ENCODE results near the gene DCK. TPM values are rescaled to one million over a fixed set of nuclear protein-coding genes. Genes with fewer than 3 reads are reported as not detected.

Gene DCK
- total and polyA plus RNA-seq, 2 of the 4 experiments (the other 2 are of a cell fraction) = 7.0 to 8.9 TPM

- BruUV-seq (replicated peaks) = no TSS peak
- Histone ChIP-seq H3K36me3 (ENCODE audit: control insufficient read depth, insufficient read depth, low read length) (peaks cover under 1% of the 10 kb centered on the region; the same call in 1 of the 2 replicates), H3K79me1 (ENCODE audit: low read depth in 1 of 2, low read length in 2 of 2) (peaks cover 15 to 56% of the 10 kb centered on the region in 2 experiments), H3K4me2 (ENCODE audit: low read depth, low read length) (peak overlapping the region; percentile 68), H2BK20ac (ENCODE audit: low read depth, low read length) (no peak overlapping the region), H4K8ac (ENCODE audit: low read depth in 2 of 2, low read length in 2 of 2) (peak overlapping the region; percentile 57 to 67), H4K91ac (ENCODE audit: insufficient read depth, low read depth, low read length) (peak overlapping the region; percentile 83), H2AFZ (replicated peaks; ENCODE audit: low read length, poor library complexity) (peak overlapping the region; percentile 92), H3K14ac (replicated peaks; ENCODE audit: low read depth, low read length) (peak overlapping the region; percentile 86), H3K4me3 (ENCODE audit: insufficient read depth, low read depth, low read length) (peak overlapping the region; percentile 87), H3K9me1 (ENCODE audit: insufficient read depth, low read length) (peaks cover 4% of the 10 kb centered on the region; the same call in 1 of the 2 replicates), H2AK9ac (replicated peaks; ENCODE audit: low read depth, low read length, poor library complexity) (peak overlapping the region; percentile 85), H2AK5ac (ENCODE audit: low read depth, low read length) (peak overlapping the region; percentile 72), H3K27ac (ENCODE audit: insufficient read depth, low read length) (peak overlapping the region; percentile 78), H3K18ac (ENCODE audit: low read depth, low read length) (0 out of 2 replicates have a peak overlapping the region, but pooled peaks have one; percentile 13), H3K27me3 (ENCODE audit: control insufficient read depth, insufficient read depth, low read length) (no peaks in the 10 kb centered on the region), H2BK120ac (ENCODE audit: low read depth, low read length) (0 out of 2 replicates have a peak overlapping the region, but pooled peaks have one; percentile 60), H2BK15ac (ENCODE audit: low read depth, low read length) (no peak overlapping the region), H3K4me1 (ENCODE audit: control insufficient read depth, insufficient read depth, low read length) (peaks cover 5% of the 10 kb centered on the region), H3K9me3 (ENCODE audit: control insufficient read depth, insufficient read depth, low read length) (no peaks in the 10 kb centered on the region), H3K4ac (ENCODE audit: low read depth, low read length) (peak overlapping the region; percentile 75), H4K20me1 (ENCODE audit: insufficient read depth, low read length) (no peaks in the 10 kb centered on the region), H3K56ac (ENCODE audit: extremely low read depth, insufficient read depth, low read length) (peak overlapping the region; percentile 83), H2BK5ac (ENCODE audit: low read depth, low read length, poor library complexity, severe bottlenecking) (peak overlapping the region; percentile 65), H3K23ac (ENCODE audit: low read depth, low read length) (peak overlapping the region; percentile 79), H3K9ac (ENCODE audit: low read depth, low read length) (peak overlapping the region; percentile 84), H4K5ac (ENCODE audit: low read depth, low read length) (peak overlapping the region; percentile 33; the same call in 1 of the 2 replicates)
- in situ Hi-C loops (cut with MboI; ENCODE audit: low sequenced_read_pairs) (loop anchor here (10.0 kb wide), 1 partner anchor 159 kb away; the partner anchor contains the start of gene GRSF1), dilution Hi-C loops (cut with HindIII; ENCODE audit: low sequenced_read_pairs, unreplicated experiment) (no loop called here), intact Hi-C loops (cut with micrococcal nuclease) (loop anchor here (5.0 to 10.0 kb wide), 3 partner anchors 92 to 191 kb away; partner anchors contain the start of genes GRSF1 and MOB1B)
- peak; percentile 38; the same call in 1 of the 2 replicates for ATAC-seq (ENCODE audit: low read depth)
- no peak for TF ChIP-seq CHD1 (IDR thresholded peaks at IDR 0.05; ENCODE audit: low read depth, low read length)
- no peak for TF ChIP-seq RAD21 (IDR thresholded peaks at IDR 0.05; ENCODE audit: low read length)
- TF ChIP-seq NFE2L2 (IDR thresholded peaks at IDR 0.05; ENCODE audit: low read depth, low read length) = no peak
- TF ChIP-seq MXI1 (IDR thresholded peaks at IDR 0.05; ENCODE audit: borderline replicate concordance, low read depth, low read length) = no peak
- no peak for TF ChIP-seq CEBPB (IDR thresholded peaks at IDR 0.05; ENCODE audit: low read depth, low read length)
- TF ChIP-seq SMC3 (IDR thresholded peaks at IDR 0.05; ENCODE audit: low read depth, low read length) = no peak
- TF ChIP-seq FOS (IDR thresholded peaks at IDR 0.05; ENCODE audit: low read depth, low read length) = no peak
- TF ChIP-seq MAZ (IDR thresholded peaks at IDR 0.05; ENCODE audit: borderline replicate concordance, low read depth, low read length) = no peak
- no peak for TF ChIP-seq RCOR1 (IDR thresholded peaks at IDR 0.05; ENCODE audit: insufficient replicate concordance, low read length)
- TF ChIP-seq, protein P1, sequence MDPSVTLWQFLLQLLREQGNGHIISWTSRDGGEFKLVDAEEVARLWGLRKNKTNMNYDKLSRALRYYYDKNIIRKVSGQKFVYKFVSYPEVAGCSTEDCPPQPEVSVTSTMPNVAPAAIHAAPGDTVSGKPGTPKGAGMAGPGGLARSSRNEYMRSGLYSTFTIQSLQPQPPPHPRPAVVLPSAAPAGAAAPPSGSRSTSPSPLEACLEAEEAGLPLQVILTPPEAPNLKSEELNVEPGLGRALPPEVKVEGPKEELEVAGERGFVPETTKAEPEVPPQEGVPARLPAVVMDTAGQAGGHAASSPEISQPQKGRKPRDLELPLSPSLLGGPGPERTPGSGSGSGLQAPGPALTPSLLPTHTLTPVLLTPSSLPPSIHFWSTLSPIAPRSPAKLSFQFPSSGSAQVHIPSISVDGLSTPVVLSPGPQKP (IDR thresholded peaks at IDR 0.05; ENCODE audit: borderline replicate concordance, low read depth, low read length) = no peak
- TF ChIP-seq, protein P2, sequence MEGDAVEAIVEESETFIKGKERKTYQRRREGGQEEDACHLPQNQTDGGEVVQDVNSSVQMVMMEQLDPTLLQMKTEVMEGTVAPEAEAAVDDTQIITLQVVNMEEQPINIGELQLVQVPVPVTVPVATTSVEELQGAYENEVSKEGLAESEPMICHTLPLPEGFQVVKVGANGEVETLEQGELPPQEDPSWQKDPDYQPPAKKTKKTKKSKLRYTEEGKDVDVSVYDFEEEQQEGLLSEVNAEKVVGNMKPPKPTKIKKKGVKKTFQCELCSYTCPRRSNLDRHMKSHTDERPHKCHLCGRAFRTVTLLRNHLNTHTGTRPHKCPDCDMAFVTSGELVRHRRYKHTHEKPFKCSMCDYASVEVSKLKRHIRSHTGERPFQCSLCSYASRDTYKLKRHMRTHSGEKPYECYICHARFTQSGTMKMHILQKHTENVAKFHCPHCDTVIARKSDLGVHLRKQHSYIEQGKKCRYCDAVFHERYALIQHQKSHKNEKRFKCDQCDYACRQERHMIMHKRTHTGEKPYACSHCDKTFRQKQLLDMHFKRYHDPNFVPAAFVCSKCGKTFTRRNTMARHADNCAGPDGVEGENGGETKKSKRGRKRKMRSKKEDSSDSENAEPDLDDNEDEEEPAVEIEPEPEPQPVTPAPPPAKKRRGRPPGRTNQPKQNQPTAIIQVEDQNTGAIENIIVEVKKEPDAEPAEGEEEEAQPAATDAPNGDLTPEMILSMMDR (conservative IDR thresholded peaks at IDR 0.05; ENCODE audit: low read depth, low read length) = no peak
- no peak for TF ChIP-seq USF2 (IDR thresholded peaks at IDR 0.05; ENCODE audit: low read depth, low read length)
- POLR2A ChIA-PET (ENCODE audit: unreplicated experiment) = no interaction called here
- no CpG with 5 or more reads among the region's 11 CpGs for WGBS, 2 experiments (ENCODE audit: extremely low coverage in 2 of 2, insufficient read length in 1 of 2)
- DNase-seq = no peak
- CTCF ChIA-PET = interaction anchor here (0.8 to 1.7 kb wide), 4 partner anchors 15 to 174 kb away, joined by 3 to 4 read pairs (median 4); no protein-coding TSS in a partner anchor
Observed at GRCh38 chr4:70994069-70994366, 569 bp downstream of the DCK start.
